Memory B cell (primary cell): ENCODE measurements around the gene AMTN.

Experiments used
- ATAC-seq: fragments of 150-1000 bp; cut with Tn5 transposase; 2 replicates; pipeline ENCODE4 v1.10.0; 2021; ENCODE audit warnings: low read depth, mild to moderate bottlenecking, moderate library complexity
- DNase-seq, 2 donors: peaks; one replicate each; pipeline ENCODE4 v3.0.0; 2022; ENCODE audit warnings: low spot score in 2 of 2
- H3K27ac Mint-ChIP-seq: one replicate; pipeline ENCODE4 v1.8.0; 2022; ENCODE audit warnings: mild to moderate bottlenecking, moderate library complexity, mixed read lengths
- H3K27me3 Mint-ChIP-seq: one replicate; pipeline ENCODE4 v1.8.0; 2022; ENCODE audit warnings: mixed read lengths
- H3K36me3 Mint-ChIP-seq: one replicate; pipeline ENCODE4 v1.8.0; 2022; ENCODE audit warnings: mild to moderate bottlenecking, mixed read lengths
- H3K4me1 Mint-ChIP-seq: one replicate; pipeline ENCODE4 v1.8.0; 2022; ENCODE audit warnings: mixed read lengths
- H3K4me3 Mint-ChIP-seq: one replicate; pipeline ENCODE4 v1.8.0; 2022; ENCODE audit warnings: mild to moderate bottlenecking, moderate library complexity, mixed read lengths
- H3K9me3 Mint-ChIP-seq: one replicate; pipeline ENCODE4 v1.8.0; 2022; ENCODE audit warnings: mixed read lengths

AMTN gene

GRCh38 chr4:70581980-70582379, 63.6 kb downstream of the AMTN start:
- Mint-ChIP-seq H3K9me3 (peaks cover 1% of the 10 kb centered on the region), H3K27ac (no peak overlapping the region), H3K4me3 (no peak overlapping the region), H3K36me3 (peaks cover 2% of the 10 kb centered on the region), H3K4me1 (no peaks in the 10 kb centered on the region), H3K27me3 (no peaks in the 10 kb centered on the region)
- DNase-seq (no peak), ATAC-seq (no peak)
